ENCODE results near the gene HRAS. TPM values are rescaled to one million over a fixed set of nuclear protein-coding genes. Genes with fewer than 3 reads are reported as not detected.

HRAS gene
- total and polyA plus RNA-seq, 4 donors: 20.5 to 133 (median 69.7) TPM

GRCh38 chr11:563812-564578, 28.6 kb upstream of the HRAS start:
- H3K9me3 ChIP-seq (ENCODE audit: control insufficient read depth in 4 of 4, insufficient read depth in 3 of 4, low read length in 3 of 4): no peaks in the 10 kb centered on the region
- ATAC-seq (ENCODE audit: insufficient read depth, low FRiP score): no peak
- peaks cover 0 to 15% (median 8%) of the 10 kb centered on the region in 5 donors for H3K4me1 ChIP-seq (ENCODE audit: control insufficient read depth in 5 of 5, insufficient read depth in 5 of 5, low read length in 5 of 5)
- peaks cover 0 to 13% (median 0%) of the 10 kb centered on the region in 4 donors for H3K36me3 ChIP-seq (ENCODE audit: control insufficient read depth in 4 of 4, insufficient read depth in 4 of 4, low read length in 4 of 4)
- TF ChIP-seq CTCF (IDR thresholded peaks at IDR 0.05; ENCODE audit: control extremely low read depth, extremely low read depth): no peak
- DNase-seq: peak in 2 of 3 donors; percentile 23 to 51
- H3K27me3 ChIP-seq (ENCODE audit: control insufficient read depth in 3 of 3, insufficient read depth in 3 of 3, low read length in 2 of 3): peaks cover 0 to 4% (median 2%) of the 10 kb centered on the region in 3 donors
- no peak overlapping the region for H3K9ac ChIP-seq (ENCODE audit: insufficient read depth in 1 of 2, low read length in 2 of 2)
- H3K27ac ChIP-seq (ENCODE audit: low read depth in 1 of 2, low read length in 1 of 2): peak overlapping the region in 1 of 2 donors; percentile 28
- H3K4me3 ChIP-seq: no peak overlapping the region
- WGBS, 2 donors: 75 to 90% methylated on average over 12 of the region's 12 CpGs

DNA sequence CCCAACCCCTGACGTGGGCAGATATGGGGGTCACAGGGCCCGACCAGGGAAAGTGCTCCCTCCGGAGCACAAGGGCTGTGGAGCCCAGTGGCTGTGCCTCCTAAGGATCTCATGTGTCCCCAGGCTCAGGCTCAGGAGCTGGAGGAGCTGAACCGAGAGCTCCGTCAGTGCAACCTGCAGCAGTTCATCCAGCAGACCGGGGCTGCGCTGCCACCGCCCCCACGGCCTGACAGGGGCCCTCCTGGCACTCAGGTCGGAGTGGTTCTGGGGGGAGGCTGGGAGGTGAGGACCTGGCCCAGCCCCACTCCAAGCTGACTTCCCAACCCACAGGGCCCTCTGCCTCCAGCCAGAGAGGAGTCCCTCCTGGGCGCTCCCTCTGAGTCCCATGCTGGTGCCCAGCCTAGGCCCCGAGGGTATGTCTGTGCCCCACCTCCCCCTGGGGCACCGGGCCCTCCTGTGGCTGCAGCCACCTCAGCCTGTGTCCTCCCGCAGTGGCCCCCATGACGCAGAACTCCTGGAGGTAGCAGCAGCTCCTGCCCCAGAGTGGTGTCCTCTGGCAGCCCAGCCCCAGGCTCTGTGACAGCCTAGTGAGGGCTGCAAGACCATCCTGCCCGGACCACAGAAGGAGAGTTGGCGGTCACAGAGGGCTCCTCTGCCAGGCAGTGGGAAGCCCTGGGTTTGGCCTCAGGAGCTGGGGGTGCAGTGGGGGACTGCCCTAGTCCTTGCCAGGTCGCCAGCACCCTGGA, 27.9 kb upstream of the HRAS start:
- H3K36me3 ChIP-seq (ENCODE audit: control insufficient read depth in 4 of 4, insufficient read depth in 4 of 4, low read length in 4 of 4): peaks cover 0 to 13% (median 0%) of the 10 kb centered on the region in 4 donors
- DNase-seq (no peak), ATAC-seq (ENCODE audit: insufficient read depth, low FRiP score) (no peak)
- H3K27ac ChIP-seq (ENCODE audit: low read depth in 1 of 2, low read length in 1 of 2): peak overlapping the region in 1 of 2 donors; percentile 18
- no peak overlapping the region for H3K9ac ChIP-seq (ENCODE audit: insufficient read depth in 1 of 2, low read length in 2 of 2)
- H3K4me1 ChIP-seq (ENCODE audit: control insufficient read depth in 5 of 5, insufficient read depth in 5 of 5, low read length in 5 of 5): peaks cover 0 to 15% (median 7%) of the 10 kb centered on the region in 5 donors
- H3K4me3 ChIP-seq: no peak overlapping the region
- TF ChIP-seq CTCF (IDR thresholded peaks at IDR 0.05; ENCODE audit: control extremely low read depth, extremely low read depth): no peak
- WGBS, 2 donors: 85 to 88% methylated on average over 18 of the region's 18 CpGs
- peaks cover 0 to 7% (median 4%) of the 10 kb centered on the region in 3 donors for H3K27me3 ChIP-seq (ENCODE audit: control insufficient read depth in 3 of 3, insufficient read depth in 3 of 3, low read length in 2 of 3)
- H3K9me3 ChIP-seq (ENCODE audit: control insufficient read depth in 4 of 4, insufficient read depth in 3 of 4, low read length in 3 of 4): no peaks in the 10 kb centered on the region

DNA sequence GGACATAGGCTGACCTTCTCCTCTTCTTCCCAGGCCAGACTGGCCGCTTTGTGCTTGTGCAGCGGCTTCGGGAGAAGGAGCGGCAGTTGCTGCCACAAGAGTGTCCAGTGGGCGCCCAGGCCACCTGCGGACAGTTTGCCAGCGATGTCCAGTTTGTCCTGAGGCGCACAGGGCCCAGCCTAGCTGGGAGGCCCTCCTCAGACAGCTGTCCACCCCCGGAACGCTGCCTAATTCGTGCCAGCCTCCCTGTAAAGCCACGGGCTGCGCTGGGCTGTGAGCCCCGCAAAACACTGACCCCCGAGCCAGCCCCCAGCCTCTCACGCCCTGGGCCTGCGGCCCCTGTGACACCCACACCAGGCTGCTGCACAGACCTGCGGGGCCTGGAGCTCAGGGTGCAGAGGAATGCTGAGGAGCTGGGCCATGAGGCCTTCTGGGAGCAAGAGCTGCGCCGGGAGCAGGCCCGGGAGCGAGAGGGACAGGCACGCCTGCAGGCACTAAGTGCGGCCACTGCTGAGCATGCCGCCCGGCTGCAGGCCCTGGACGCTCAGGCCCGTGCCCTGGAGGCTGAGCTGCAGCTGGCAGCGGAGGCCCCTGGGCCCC, 26.8 kb upstream of the HRAS start:
- Histone ChIP-seq H3K4me3 (no peak overlapping the region), H3K27ac (ENCODE audit: low read depth in 1 of 2, low read length in 1 of 2) (peak overlapping the region in 1 of 2 donors; percentile 69), H3K9me3 (ENCODE audit: control insufficient read depth in 4 of 4, insufficient read depth in 3 of 4, low read length in 3 of 4) (no peaks in the 10 kb centered on the region), H3K4me1 (ENCODE audit: control insufficient read depth in 5 of 5, insufficient read depth in 5 of 5, low read length in 5 of 5) (peaks cover 0 to 15% (median 4%) of the 10 kb centered on the region in 5 donors), H3K9ac (ENCODE audit: insufficient read depth in 1 of 2, low read length in 2 of 2) (no peak overlapping the region), H3K36me3 (ENCODE audit: control insufficient read depth in 4 of 4, insufficient read depth in 4 of 4, low read length in 4 of 4) (peaks cover 0 to 13% (median 0%) of the 10 kb centered on the region in 4 donors), H3K27me3 (ENCODE audit: control insufficient read depth in 3 of 3, insufficient read depth in 3 of 3, low read length in 2 of 3) (peaks cover 0 to 18% (median 8%) of the 10 kb centered on the region in 3 donors)
- 82 to 92% methylated on average over 29 of the region's 29 CpGs for WGBS, 2 donors
- DNase-seq (no peak), ATAC-seq (ENCODE audit: insufficient read depth, low FRiP score) (no peak)
- TF ChIP-seq CTCF (IDR thresholded peaks at IDR 0.05; ENCODE audit: control extremely low read depth, extremely low read depth): no peak

Measured in lung (tissue), 12 donors.